H1 (cell line): Measurements from ENCODE around the gene INTS7. TPM values are rescaled to one million over a fixed set of nuclear protein-coding genes. Genes with fewer than 3 reads are reported as not detected.

Experiments used
- CTCF ChIA-PET: fragments of 300-600 bp; sonication (Branson Sonifier 250); formaldehyde crosslinking; loops from one replicate; lab custom pipeline; 2021; ENCODE audit not compliant: partially characterized antibody; lab: Charles Lee
- POLR2A ChIA-PET: fragments of 300-600 bp; sonication (Branson Sonifier 250); formaldehyde crosslinking; loops from one replicate; lab custom pipeline; 2021; ENCODE audit warnings: inconsistent platforms; ENCODE audit not compliant: partially characterized antibody; lab: Charles Lee
- DNase-seq, 2 experiments: peaks; one replicate each; pipeline versions ENCODE4 v3.0.0 to v3.0.0-alpha.2; 2010 to 2022; ENCODE audit warnings: low spot score in 2 of 2, low read depth in 1 of 2, mixed read lengths in 1 of 2
- FAIRE-seq: peaks from 2 replicates; lab custom pipeline; 2011; peaks lifted over from hg19 to GRCh38; lab: Jason Lieb, UNC
- H2AFZ ChIP-seq: 2 replicates; pipeline ENCODE4 v1.8.1; 2012; ENCODE audit warnings: low read length, inconsistent platforms
- H2AK5ac ChIP-seq: 2 replicates; pipeline ENCODE4 v1.6.1; 2013; ENCODE audit warnings: low read depth, low read length
- H2BK120ac ChIP-seq: replicated peaks from 2 replicates; pipeline ENCODE3; 2013; ENCODE audit warnings: low read depth, low read length, inconsistent platforms
- H2BK12ac ChIP-seq: 2 replicates; pipeline ENCODE4 v1.6.1; 2013; ENCODE audit warnings: low read depth, low read length
- H2BK15ac ChIP-seq: 2 replicates; pipeline ENCODE4 v1.6.1; 2013; ENCODE audit warnings: low read length
- H2BK20ac ChIP-seq: 2 replicates; pipeline ENCODE4 v1.6.1; 2013; ENCODE audit warnings: low read length
- H2BK5ac ChIP-seq: 2 replicates; pipeline ENCODE4 v1.6.1; 2013; ENCODE audit warnings: low read depth, low read length
- H3K14ac ChIP-seq: 2 replicates; pipeline ENCODE4 v1.6.1; 2013; ENCODE audit warnings: inconsistent platforms; ENCODE audit not compliant: insufficient read length
- H3K18ac ChIP-seq: 2 replicates; pipeline ENCODE4 v1.6.1; 2013; ENCODE audit warnings: low read length; ENCODE audit errors: extremely low read depth
- H3K23ac ChIP-seq: 2 replicates; pipeline ENCODE4 v1.6.1; 2013; ENCODE audit warnings: inconsistent platforms; ENCODE audit not compliant: insufficient read length
- H3K23me2 ChIP-seq: 2 replicates; pipeline ENCODE4 v1.6.1; 2013; ENCODE audit warnings: low read depth, low read length
- H3K27ac ChIP-seq: 2 replicates; pipeline ENCODE4 v1.6.1; 2011; ENCODE audit warnings: low read depth, low read length, inconsistent platforms
- H3K27me3 ChIP-seq, 4 experiments: replicated peaks in 1 of 4; 1 replicate in 1 of 4; 2 replicates in 3 of 4; pipeline versions ENCODE4 v1.6.1 to v1.8.1; 2011 to 2013; ENCODE audit warnings: low read length in 3 of 4, mild to moderate bottlenecking in 3 of 4, inconsistent platforms in 2 of 4, mixed read lengths in 2 of 4, moderate library complexity in 1 of 4; ENCODE audit not compliant: control insufficient read depth in 3 of 4, insufficient read depth in 3 of 4; ENCODE audit errors: extremely low read depth in 1 of 4
- H3K36me3 ChIP-seq, 4 experiments: 2 replicates each; pipeline versions ENCODE4 v1.6.1 to v1.8.1; 2011 to 2013; ENCODE audit warnings: mild to moderate bottlenecking in 4 of 4, low read length in 3 of 4, moderate library complexity in 2 of 4, control low read depth in 1 of 4, inconsistent platforms in 1 of 4; ENCODE audit not compliant: insufficient read depth in 4 of 4, control insufficient read depth in 2 of 4
- H3K4ac ChIP-seq: replicated peaks from 2 replicates; pipeline ENCODE3; 2013; ENCODE audit warnings: low read length, low read depth, mixed read lengths, inconsistent platforms; ENCODE audit not compliant: insufficient read length
- H3K4me1 ChIP-seq, 4 experiments: replicated peaks in 1 of 4; 1 replicate in 1 of 4; 2 replicates in 3 of 4; pipeline versions ENCODE4 v1.6.1 to v1.8.1; 2011 to 2013; ENCODE audit warnings: low read length in 3 of 4, inconsistent platforms in 2 of 4, mixed read lengths in 1 of 4; ENCODE audit not compliant: insufficient read depth in 4 of 4, control insufficient read depth in 3 of 4
- H3K4me2 ChIP-seq, 2 experiments: 2 replicates each; pipeline versions ENCODE4 v1.6.1 to v1.8.1; 2011 to 2013; ENCODE audit warnings: low read depth in 2 of 2, low read length in 2 of 2, control low read depth in 1 of 2, inconsistent platforms in 1 of 2, mild to moderate bottlenecking in 1 of 2; ENCODE audit not compliant: insufficient read depth in 1 of 2
- H3K4me3 ChIP-seq, 4 experiments: fragments of 200-600, 300-600 bp in 1 of 4; sonication (generic), shearing (Covaris generic), sonication (Bioruptor Twin) in 1 of 4; 2 replicates each; pipeline versions ENCODE4 v1.5.1 to v1.8.1; 2011 to 2016; ENCODE audit warnings: low read length in 4 of 4, low read depth in 3 of 4, control low read depth in 2 of 4, inconsistent platforms in 2 of 4, mild to moderate bottlenecking in 2 of 4, mixed read lengths in 1 of 4, moderate library complexity in 1 of 4; ENCODE audit not compliant: insufficient read depth in 2 of 4; ENCODE audit errors: extremely low read depth in 1 of 4
- H3K56ac ChIP-seq: replicated peaks from 2 replicates; pipeline ENCODE3; 2013; ENCODE audit warnings: low read depth, mild to moderate bottlenecking, mixed read lengths, low read length, inconsistent platforms; ENCODE audit not compliant: insufficient read length
- H3K79me1 ChIP-seq: 2 replicates; pipeline ENCODE4 v1.6.1; 2013; ENCODE audit warnings: low read depth, low read length, control low read depth
- H3K79me2 ChIP-seq, 2 experiments: 2 replicates each; pipeline versions ENCODE4 v1.6.1 to v1.8.1; 2012 to 2013; ENCODE audit warnings: low read length in 2 of 2, mild to moderate bottlenecking in 2 of 2, inconsistent platforms in 1 of 2; ENCODE audit not compliant: insufficient read depth in 2 of 2, control insufficient read depth in 1 of 2
- H3K9ac ChIP-seq, 4 experiments: replicated peaks in 1 of 4; 1 replicate in 1 of 4; 2 replicates in 3 of 4; pipeline versions ENCODE4 v1.6.1 to v1.8.1; 2011 to 2013; ENCODE audit warnings: low read depth in 3 of 4, low read length in 3 of 4, control low read depth in 2 of 4, mild to moderate bottlenecking in 2 of 4, moderate library complexity in 2 of 4, inconsistent platforms in 1 of 4; ENCODE audit errors: extremely low read depth in 1 of 4
- H3K9me3 ChIP-seq, 2 experiments: 2 replicates each; pipeline versions ENCODE4 v1.6.1 to v1.8.1; 2012 to 2013; ENCODE audit warnings: mild to moderate bottlenecking in 2 of 2, moderate library complexity in 2 of 2, control low read depth in 1 of 2, inconsistent platforms in 1 of 2, low read depth in 1 of 2, low read length in 1 of 2, mixed read lengths in 1 of 2; ENCODE audit not compliant: insufficient read depth in 2 of 2
- H4K20me1 ChIP-seq, 2 experiments: replicated peaks in 1 of 2; 2 replicates each; pipeline versions ENCODE3 to v1.8.1; 2011 to 2013; ENCODE audit warnings: inconsistent platforms in 2 of 2, low read length in 2 of 2, mild to moderate bottlenecking in 1 of 2; ENCODE audit not compliant: insufficient read depth in 2 of 2, control insufficient read depth in 1 of 2
- H4K5ac ChIP-seq: 2 replicates; pipeline ENCODE4 v1.6.1; 2013; ENCODE audit warnings: low read length, low read depth, mixed read lengths, inconsistent platforms; ENCODE audit not compliant: insufficient read length
- H4K8ac ChIP-seq: 2 replicates; pipeline ENCODE4 v1.8.0; 2013; ENCODE audit warnings: mild to moderate bottlenecking, moderate library complexity, low read length, inconsistent platforms; ENCODE audit not compliant: insufficient read depth; ENCODE audit errors: extremely low read depth
- H4K91ac ChIP-seq: replicated peaks from 2 replicates; pipeline ENCODE3; 2013; ENCODE audit warnings: low read length, mixed read lengths, inconsistent platforms; ENCODE audit not compliant: insufficient read length
- CBX5 ChIP-seq: fragments of 300-800, 300-1000 bp; sonication (generic); IDR thresholded peaks from 2 replicates; pipeline ENCODE4 v1.7.1; 2016; ENCODE audit warnings: antibody characterized with exemption, low read length, low read depth
- CHD1 ChIP-seq: IDR thresholded peaks from 2 replicates; pipeline ENCODE4 v1.6.1; 2012; ENCODE audit warnings: low read depth, low read length, improper control_type of control experiment
- CTCF ChIP-seq, 3 experiments: IDR thresholded peaks; 1 replicate in 2 of 3; 2 replicates in 1 of 3; pipeline versions ENCODE4 v1.5.1 to v1.6.1; 2011; ENCODE audit warnings: low read length in 3 of 3, mild to moderate bottlenecking in 3 of 3, inconsistent platforms in 2 of 3, low read depth in 1 of 3, moderate library complexity in 1 of 3; ENCODE audit not compliant: insufficient read depth in 1 of 3; ENCODE audit errors: control extremely low read depth in 1 of 3
- RFX5 ChIP-seq: IDR thresholded peaks from 2 replicates; pipeline ENCODE4 v1.6.1; 2011; ENCODE audit warnings: low read depth, low read length, improper control_type of control experiment, borderline replicate concordance
- RXRA ChIP-seq: IDR thresholded peaks from 2 replicates; pipeline ENCODE4 v1.6.1; 2011; ENCODE audit warnings: low read depth, mild to moderate bottlenecking, low read length, moderate library complexity; ENCODE audit not compliant: insufficient read depth
- SUZ12 ChIP-seq: fragments of 200-600 bp; sonication (generic); IDR thresholded peaks from 2 replicates; pipeline ENCODE4 v1.6.1; 2012; ENCODE audit warnings: mild to moderate bottlenecking, inconsistent platforms, low read length, moderate library complexity, mixed read lengths
- WGBS, 2 experiments: shearing (Covaris generic) in 1 of 2; methylation state at CpG; one replicate each; pipeline versions ENCODE4 v1.1.6 to v1.1.7; 2013 to 2015; ENCODE audit warnings: low lambda C conversion rate in 2 of 2, mixed read lengths in 2 of 2, inconsistent platforms in 1 of 2, low coverage in 1 of 2, missing lambda C conversion rate in 1 of 2; ENCODE audit not compliant: insufficient replicate concordance in 2 of 2, insufficient coverage in 1 of 2, insufficient read length in 1 of 2; ENCODE audit errors: extremely low coverage in 1 of 2, missing lambda C conversion rate in 1 of 2; 5-methylcytosine and 5-hydroxymethylcytosine counted together
- polyA plus RNA-seq, 7 experiments: library from polyadenylated mRNA; depleted of rRNA in 3 of 7; stranded (reverse) in 5 of 7; unstranded in 2 of 7; fragments of >200 nt in 5 of 7; fragments of 200-250 nt in 2 of 7; gene quantifications; 1 replicate in 5 of 7; 2 replicates in 1 of 7; 4 replicates in 1 of 7; pipeline versions ENCODE4 v1.2.1 to v1.2.3, GENCODE V29; 2011 to 2013; ENCODE audit warnings: missing spikeins in 2 of 7, mixed read lengths in 2 of 7
- total RNA-seq: library from RNA; stranded (reverse); fragmentation: NEBNext Ultra II Directional; extraction: Animal tissue kit (Norgen Biotek cat#: 25700); gene quantifications from 2 replicates; pipeline ENCODE4 v1.2.1, GENCODE V29; 2021

The INTS7 gene
- total and polyA plus RNA-seq, 2 of the 8 experiments (the other 6 are each of a cell fraction or from before 2014, with no cell fraction given) = 15.2 to 22.4 TPM

DNA sequence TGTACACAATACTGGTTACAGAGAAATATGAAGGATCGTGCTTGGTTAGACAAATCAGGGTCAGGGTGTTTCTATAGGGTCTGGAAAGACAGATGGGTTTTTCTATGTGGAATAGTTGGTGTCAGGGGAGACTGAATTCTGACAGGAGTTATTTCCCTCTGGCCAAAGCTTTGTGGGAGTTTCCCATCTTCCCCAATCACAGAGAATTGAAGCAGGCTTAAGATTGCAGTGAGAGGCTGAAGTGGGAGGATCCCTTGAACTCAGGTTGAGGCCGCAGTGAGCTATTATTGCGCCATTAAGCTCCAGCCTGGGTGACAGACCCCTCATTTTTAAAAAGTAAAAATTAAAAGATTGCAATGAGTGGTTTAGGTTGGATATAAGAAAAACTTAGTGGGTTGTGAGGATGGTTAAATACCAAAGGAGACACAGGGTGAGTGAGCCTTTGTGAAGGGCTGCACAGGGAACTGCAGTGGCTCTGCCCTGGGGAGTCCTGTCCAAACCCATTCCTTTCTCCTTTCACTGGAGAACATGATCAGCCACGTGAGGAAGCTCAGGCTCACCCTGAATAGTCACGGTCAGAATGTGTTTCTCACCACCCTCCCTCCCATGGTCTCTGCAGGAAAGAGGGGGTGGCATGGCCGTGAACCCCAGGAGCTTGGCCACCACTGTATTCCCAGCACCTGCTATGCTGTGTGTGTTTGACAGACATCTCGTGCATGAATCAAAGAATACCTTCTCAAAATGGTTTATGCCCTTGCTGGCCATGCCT is 101.2 kb downstream of the INTS7 start:
- POLR2A ChIA-PET = interaction anchor here (0.9 kb wide), 1 partner anchor 13 kb away, joined by 3 read pairs; no protein-coding TSS in a partner anchor
- no peak overlapping the region for H2BK20ac ChIP-seq
- no peaks in the 10 kb centered on the region for H3K9me3 ChIP-seq
- H2BK120ac ChIP-seq = no peak overlapping the region
- H3K4me3 ChIP-seq = no peak overlapping the region
- H3K9ac ChIP-seq = no peak overlapping the region
- CTCF ChIA-PET = interaction anchor here (0.7 to 2.3 kb wide), 6 partner anchors 9 to 253 kb away, joined by 3 to 8 read pairs (median 4); no protein-coding TSS in a partner anchor
- no peaks in the 10 kb centered on the region for H4K20me1 ChIP-seq
- H2BK15ac ChIP-seq = no peak overlapping the region
- H2BK5ac ChIP-seq = no peak overlapping the region
- H3K79me1 ChIP-seq = no peaks in the 10 kb centered on the region
- no peak overlapping the region for H4K91ac ChIP-seq
- no peak overlapping the region for H3K4me2 ChIP-seq
- no peaks in the 10 kb centered on the region for H3K27me3 ChIP-seq
- no peaks in the 10 kb centered on the region for H3K79me2 ChIP-seq
- H2BK12ac ChIP-seq = no peak overlapping the region
- TF ChIP-seq SUZ12 = no peak
- no peak for TF ChIP-seq RXRA
- TF ChIP-seq CTCF (IDR thresholded peaks at IDR 0.05; ENCODE audit: control extremely low read depth in 1 of 3, insufficient read depth in 1 of 3, low read depth in 1 of 3, low read length in 3 of 3) = no peak
- TF ChIP-seq CBX5 = no peak
- no peak for TF ChIP-seq RFX5
- TF ChIP-seq CHD1 = no peak
- TF ChIP-seq, all 59 proteins: peak for 0
- Histone ChIP-seq H3K18ac (no peak overlapping the region), H4K5ac (no peak overlapping the region), H3K4me1 (peaks cover 2 to 14% (median 4%) of the 10 kb centered on the region in 4 experiments; a peak in 6 of 7 replicates), H3K36me3 (no peaks in the 10 kb centered on the region), H3K14ac (no peak overlapping the region), H3K4ac (no peak overlapping the region), H2AFZ (no peak overlapping the region), H2AK5ac (no peak overlapping the region), H4K8ac (no peak overlapping the region), H3K27ac (no peak overlapping the region), H3K23me2 (no peaks in the 10 kb centered on the region), H3K23ac (no peak overlapping the region), H3K56ac (no peak overlapping the region)
- WGBS, 2 experiments = 82% methylated on average over 7 of the region's 7 CpGs; no CpG with 5 or more reads in 1 of the 2 experiments
- FAIRE-seq (no peak), DNase-seq (no peak)
